NT2/D1 (cell line): Measurements from ENCODE around the gene SQOR.

ENCODE experiments used
- SUZ12 ChIP-seq: IDR thresholded peaks from 2 replicates; pipeline ENCODE4 v1.6.1; 2011; ENCODE audit not compliant: insufficient read length, insufficient read depth; ENCODE audit errors: extremely low read depth
- YY1 ChIP-seq: IDR thresholded peaks from 2 replicates; pipeline ENCODE4 v1.6.1; 2011; ENCODE audit not compliant: insufficient read length, insufficient read depth

DNA sequence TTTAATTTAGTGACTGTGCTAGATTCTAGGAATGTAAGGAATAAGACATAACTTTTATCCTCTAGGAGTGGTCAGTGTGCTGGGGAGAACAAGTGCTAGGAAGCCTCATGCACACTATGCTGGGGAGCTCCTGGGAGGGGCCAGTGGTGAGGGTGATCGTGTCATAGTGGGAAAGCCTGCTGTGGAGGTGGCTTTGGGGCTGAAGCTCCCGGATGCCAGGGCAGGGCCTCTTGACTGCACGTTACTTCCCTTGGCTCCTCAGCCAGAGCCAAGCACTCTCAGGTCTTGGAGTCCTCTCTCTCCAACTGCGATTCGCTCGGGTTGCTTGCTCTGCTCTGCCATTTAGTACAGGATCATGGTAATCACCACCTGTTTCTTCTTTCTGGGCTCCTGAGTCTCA is 33.6 kb downstream of the SQOR start:
- TF ChIP-seq SUZ12 (no peak), YY1 (no peak)
